H1 (cell line): Measurements from ENCODE around the gene RSPO3. TPM values are rescaled to one million over a fixed set of nuclear protein-coding genes. Genes with fewer than 3 reads are reported as not detected.

Experiments
- CTCF ChIA-PET: fragments of 300-600 bp; sonication (Branson Sonifier 250); formaldehyde crosslinking; loops from one replicate; lab custom pipeline; 2021; ENCODE audit not compliant: partially characterized antibody; lab: Charles Lee
- POLR2A ChIA-PET: fragments of 300-600 bp; sonication (Branson Sonifier 250); formaldehyde crosslinking; loops from one replicate; lab custom pipeline; 2021; ENCODE audit warnings: inconsistent platforms; ENCODE audit not compliant: partially characterized antibody; lab: Charles Lee
- DNase-seq, 2 experiments: peaks; one replicate each; pipeline versions ENCODE4 v3.0.0 to v3.0.0-alpha.2; 2010 to 2022; ENCODE audit warnings: low spot score in 2 of 2, low read depth in 1 of 2, mixed read lengths in 1 of 2
- FAIRE-seq: peaks from 2 replicates; lab custom pipeline; 2011; peaks lifted over from hg19 to GRCh38; lab: Jason Lieb, UNC
- H2AFZ ChIP-seq: 2 replicates; pipeline ENCODE4 v1.8.1; 2012; ENCODE audit warnings: low read length, inconsistent platforms
- H2AK5ac ChIP-seq: 2 replicates; pipeline ENCODE4 v1.6.1; 2013; ENCODE audit warnings: low read depth, low read length
- H2BK120ac ChIP-seq: replicated peaks from 2 replicates; pipeline ENCODE3; 2013; ENCODE audit warnings: low read depth, low read length, inconsistent platforms
- H2BK12ac ChIP-seq: 2 replicates; pipeline ENCODE4 v1.6.1; 2013; ENCODE audit warnings: low read depth, low read length
- H2BK15ac ChIP-seq: 2 replicates; pipeline ENCODE4 v1.6.1; 2013; ENCODE audit warnings: low read length
- H2BK20ac ChIP-seq: 2 replicates; pipeline ENCODE4 v1.6.1; 2013; ENCODE audit warnings: low read length
- H2BK5ac ChIP-seq: 2 replicates; pipeline ENCODE4 v1.6.1; 2013; ENCODE audit warnings: low read depth, low read length
- H3K14ac ChIP-seq: 2 replicates; pipeline ENCODE4 v1.6.1; 2013; ENCODE audit warnings: inconsistent platforms; ENCODE audit not compliant: insufficient read length
- H3K18ac ChIP-seq: 2 replicates; pipeline ENCODE4 v1.6.1; 2013; ENCODE audit warnings: low read length; ENCODE audit errors: extremely low read depth
- H3K23ac ChIP-seq: 2 replicates; pipeline ENCODE4 v1.6.1; 2013; ENCODE audit warnings: inconsistent platforms; ENCODE audit not compliant: insufficient read length
- H3K23me2 ChIP-seq: 2 replicates; pipeline ENCODE4 v1.6.1; 2013; ENCODE audit warnings: low read depth, low read length
- H3K27ac ChIP-seq: 2 replicates; pipeline ENCODE4 v1.6.1; 2011; ENCODE audit warnings: low read depth, low read length, inconsistent platforms
- H3K27me3 ChIP-seq, 4 experiments: replicated peaks in 1 of 4; 1 replicate in 1 of 4; 2 replicates in 3 of 4; pipeline versions ENCODE4 v1.6.1 to v1.8.1; 2011 to 2013; ENCODE audit warnings: low read length in 3 of 4, mild to moderate bottlenecking in 3 of 4, inconsistent platforms in 2 of 4, mixed read lengths in 2 of 4, moderate library complexity in 1 of 4; ENCODE audit not compliant: control insufficient read depth in 3 of 4, insufficient read depth in 3 of 4; ENCODE audit errors: extremely low read depth in 1 of 4
- H3K36me3 ChIP-seq, 4 experiments: 2 replicates each; pipeline versions ENCODE4 v1.6.1 to v1.8.1; 2011 to 2013; ENCODE audit warnings: mild to moderate bottlenecking in 4 of 4, low read length in 3 of 4, moderate library complexity in 2 of 4, control low read depth in 1 of 4, inconsistent platforms in 1 of 4; ENCODE audit not compliant: insufficient read depth in 4 of 4, control insufficient read depth in 2 of 4
- H3K4ac ChIP-seq: replicated peaks from 2 replicates; pipeline ENCODE3; 2013; ENCODE audit warnings: low read length, low read depth, mixed read lengths, inconsistent platforms; ENCODE audit not compliant: insufficient read length
- H3K4me1 ChIP-seq, 4 experiments: replicated peaks in 1 of 4; 1 replicate in 1 of 4; 2 replicates in 3 of 4; pipeline versions ENCODE4 v1.6.1 to v1.8.1; 2011 to 2013; ENCODE audit warnings: low read length in 3 of 4, inconsistent platforms in 2 of 4, mixed read lengths in 1 of 4; ENCODE audit not compliant: insufficient read depth in 4 of 4, control insufficient read depth in 3 of 4
- H3K4me2 ChIP-seq, 2 experiments: 2 replicates each; pipeline versions ENCODE4 v1.6.1 to v1.8.1; 2011 to 2013; ENCODE audit warnings: low read depth in 2 of 2, low read length in 2 of 2, control low read depth in 1 of 2, inconsistent platforms in 1 of 2, mild to moderate bottlenecking in 1 of 2; ENCODE audit not compliant: insufficient read depth in 1 of 2
- H3K4me3 ChIP-seq, 4 experiments: fragments of 200-600, 300-600 bp in 1 of 4; sonication (generic), shearing (Covaris generic), sonication (Bioruptor Twin) in 1 of 4; 2 replicates each; pipeline versions ENCODE4 v1.5.1 to v1.8.1; 2011 to 2016; ENCODE audit warnings: low read length in 4 of 4, low read depth in 3 of 4, control low read depth in 2 of 4, inconsistent platforms in 2 of 4, mild to moderate bottlenecking in 2 of 4, mixed read lengths in 1 of 4, moderate library complexity in 1 of 4; ENCODE audit not compliant: insufficient read depth in 2 of 4; ENCODE audit errors: extremely low read depth in 1 of 4
- H3K56ac ChIP-seq: replicated peaks from 2 replicates; pipeline ENCODE3; 2013; ENCODE audit warnings: low read depth, mild to moderate bottlenecking, mixed read lengths, low read length, inconsistent platforms; ENCODE audit not compliant: insufficient read length
- H3K79me1 ChIP-seq: 2 replicates; pipeline ENCODE4 v1.6.1; 2013; ENCODE audit warnings: low read depth, low read length, control low read depth
- H3K79me2 ChIP-seq, 2 experiments: 2 replicates each; pipeline versions ENCODE4 v1.6.1 to v1.8.1; 2012 to 2013; ENCODE audit warnings: low read length in 2 of 2, mild to moderate bottlenecking in 2 of 2, inconsistent platforms in 1 of 2; ENCODE audit not compliant: insufficient read depth in 2 of 2, control insufficient read depth in 1 of 2
- H3K9ac ChIP-seq, 4 experiments: replicated peaks in 1 of 4; 1 replicate in 1 of 4; 2 replicates in 3 of 4; pipeline versions ENCODE4 v1.6.1 to v1.8.1; 2011 to 2013; ENCODE audit warnings: low read depth in 3 of 4, low read length in 3 of 4, control low read depth in 2 of 4, mild to moderate bottlenecking in 2 of 4, moderate library complexity in 2 of 4, inconsistent platforms in 1 of 4; ENCODE audit errors: extremely low read depth in 1 of 4
- H3K9me3 ChIP-seq, 2 experiments: 2 replicates each; pipeline versions ENCODE4 v1.6.1 to v1.8.1; 2012 to 2013; ENCODE audit warnings: mild to moderate bottlenecking in 2 of 2, moderate library complexity in 2 of 2, control low read depth in 1 of 2, inconsistent platforms in 1 of 2, low read depth in 1 of 2, low read length in 1 of 2, mixed read lengths in 1 of 2; ENCODE audit not compliant: insufficient read depth in 2 of 2
- H4K20me1 ChIP-seq, 2 experiments: replicated peaks in 1 of 2; 2 replicates each; pipeline versions ENCODE3 to v1.8.1; 2011 to 2013; ENCODE audit warnings: inconsistent platforms in 2 of 2, low read length in 2 of 2, mild to moderate bottlenecking in 1 of 2; ENCODE audit not compliant: insufficient read depth in 2 of 2, control insufficient read depth in 1 of 2
- H4K5ac ChIP-seq: 2 replicates; pipeline ENCODE4 v1.6.1; 2013; ENCODE audit warnings: low read length, low read depth, mixed read lengths, inconsistent platforms; ENCODE audit not compliant: insufficient read length
- H4K8ac ChIP-seq: 2 replicates; pipeline ENCODE4 v1.8.0; 2013; ENCODE audit warnings: mild to moderate bottlenecking, moderate library complexity, low read length, inconsistent platforms; ENCODE audit not compliant: insufficient read depth; ENCODE audit errors: extremely low read depth
- H4K91ac ChIP-seq: replicated peaks from 2 replicates; pipeline ENCODE3; 2013; ENCODE audit warnings: low read length, mixed read lengths, inconsistent platforms; ENCODE audit not compliant: insufficient read length
- ASH2L ChIP-seq: fragments of 200-600, 300-600 bp; sonication (generic); IDR thresholded peaks from one replicate; pipeline ENCODE4 v1.7.1; 2017; ENCODE audit warnings: low read length
- CTBP2 ChIP-seq: IDR thresholded peaks from 2 replicates; pipeline ENCODE4 v1.7.0; 2011; ENCODE audit warnings: borderline replicate concordance, mild to moderate bottlenecking, moderate library complexity, mixed read lengths, low read length; ENCODE audit not compliant: insufficient read depth, insufficient read length
- EGR1 ChIP-seq: IDR thresholded peaks from 2 replicates; pipeline ENCODE4 v1.6.1; 2011; ENCODE audit warnings: low read depth, low read length, borderline replicate concordance
- HDAC2 ChIP-seq, 2 experiments: fragments of 300-600 bp in 1 of 2; sonication (generic) in 1 of 2; IDR thresholded peaks; 2 replicates each; pipeline ENCODE4 v1.6.1; 2011 to 2012; ENCODE audit warnings: low read depth in 2 of 2, low read length in 2 of 2, mild to moderate bottlenecking in 2 of 2, moderate library complexity in 2 of 2, borderline replicate concordance in 1 of 2, inconsistent platforms in 1 of 2
- HDAC6 ChIP-seq: IDR thresholded peaks from one replicate; pipeline ENCODE4 v1.7.1; 2012; ENCODE audit warnings: low read depth, mild to moderate bottlenecking, inconsistent platforms, low read length, moderate library complexity
- KDM4A ChIP-seq: IDR thresholded peaks from one replicate; pipeline ENCODE4 v1.7.1; 2012; ENCODE audit warnings: low read depth, mild to moderate bottlenecking, moderate library complexity, low read length, inconsistent platforms; ENCODE audit not compliant: severe bottlenecking
- MAX ChIP-seq: IDR thresholded peaks from 2 replicates; pipeline ENCODE4 v1.6.1; 2012; ENCODE audit warnings: inconsistent platforms
- POLR2A ChIP-seq, 2 experiments: IDR thresholded peaks; 1 replicate in 1 of 2; 2 replicates in 1 of 2; pipeline ENCODE4 v1.6.1; 2011; ENCODE audit warnings: low read depth in 2 of 2, low read length in 2 of 2, mild to moderate bottlenecking in 2 of 2; ENCODE audit errors: control extremely low read depth in 1 of 2
- POLR2AphosphoS5 ChIP-seq: IDR thresholded peaks from 2 replicates; pipeline ENCODE4 v1.6.1; 2011; ENCODE audit warnings: low read depth, low read length
- RBBP5 ChIP-seq: IDR thresholded peaks from 2 replicates; pipeline ENCODE4 v1.7.1; 2012; ENCODE audit warnings: low read depth, mild to moderate bottlenecking, inconsistent platforms, low read length, moderate library complexity, borderline replicate concordance
- SIX5 ChIP-seq: IDR thresholded peaks from 2 replicates; pipeline ENCODE4 v1.6.1; 2011; ENCODE audit warnings: mild to moderate bottlenecking, low read depth, low read length
- SRF ChIP-seq: IDR thresholded peaks from 2 replicates; pipeline ENCODE4 v1.6.1; 2011; ENCODE audit warnings: mild to moderate bottlenecking, low read depth, low read length, moderate library complexity
- TAF1 ChIP-seq: IDR thresholded peaks from 2 replicates; pipeline ENCODE4 v1.6.1; 2011; ENCODE audit warnings: mild to moderate bottlenecking, low read depth, low read length
- TBP ChIP-seq: IDR thresholded peaks from 2 replicates; pipeline ENCODE4 v1.6.1; 2011; ENCODE audit warnings: low read depth, low read length, improper control_type of control experiment
- ZNF274 ChIP-seq: IDR thresholded peaks from 2 replicates; pipeline ENCODE4 v1.7.0; 2012; ENCODE audit warnings: low read length, borderline replicate concordance; ENCODE audit errors: extremely low read depth
- WGBS, 2 experiments: shearing (Covaris generic) in 1 of 2; methylation state at CpG; one replicate each; pipeline versions ENCODE4 v1.1.6 to v1.1.7; 2013 to 2015; ENCODE audit warnings: low lambda C conversion rate in 2 of 2, mixed read lengths in 2 of 2, inconsistent platforms in 1 of 2, low coverage in 1 of 2, missing lambda C conversion rate in 1 of 2; ENCODE audit not compliant: insufficient replicate concordance in 2 of 2, insufficient coverage in 1 of 2, insufficient read length in 1 of 2; ENCODE audit errors: extremely low coverage in 1 of 2, missing lambda C conversion rate in 1 of 2; 5-methylcytosine and 5-hydroxymethylcytosine counted together
- polyA plus RNA-seq, 7 experiments: library from polyadenylated mRNA; depleted of rRNA in 3 of 7; stranded (reverse) in 5 of 7; unstranded in 2 of 7; fragments of >200 nt in 5 of 7; fragments of 200-250 nt in 2 of 7; gene quantifications; 1 replicate in 5 of 7; 2 replicates in 1 of 7; 4 replicates in 1 of 7; pipeline versions ENCODE4 v1.2.1 to v1.2.3, GENCODE V29; 2011 to 2013; ENCODE audit warnings: missing spikeins in 2 of 7, mixed read lengths in 2 of 7
- total RNA-seq: library from RNA; stranded (reverse); fragmentation: NEBNext Ultra II Directional; extraction: Animal tissue kit (Norgen Biotek cat#: 25700); gene quantifications from 2 replicates; pipeline ENCODE4 v1.2.1, GENCODE V29; 2021

Gene RSPO3
- total and polyA plus RNA-seq, 2 of the 8 experiments (the other 6 are each of a cell fraction or from before 2014, with no cell fraction given), result not detected

GRCh38 chr6:127219869-127220268 is 101.4 kb downstream of the RSPO3 start:
- Histone ChIP-seq H3K4me3 (no peak overlapping the region), H3K79me1 (no peaks in the 10 kb centered on the region), H4K8ac (no peak overlapping the region), H3K4me2 (no peak overlapping the region), H2BK15ac (no peak overlapping the region), H3K23me2 (no peaks in the 10 kb centered on the region), H3K14ac (no peak overlapping the region), H4K20me1 (no peaks in the 10 kb centered on the region), H3K36me3 (no peaks in the 10 kb centered on the region), H3K79me2 (no peaks in the 10 kb centered on the region), H4K91ac (no peak overlapping the region), H2BK120ac (no peak overlapping the region), H2BK20ac (no peak overlapping the region), H3K23ac (no peak overlapping the region), H3K9ac (no peak overlapping the region), H3K4ac (no peak overlapping the region), H3K9me3 (no peaks in the 10 kb centered on the region), H2BK5ac (no peak overlapping the region), H3K18ac (no peak overlapping the region), H3K56ac (no peak overlapping the region), H2AK5ac (no peak overlapping the region), H2AFZ (no peak overlapping the region), H3K27me3 (no peaks in the 10 kb centered on the region), H4K5ac (no peak overlapping the region), H2BK12ac (no peak overlapping the region), H3K27ac (no peak overlapping the region), H3K4me1 (no peaks in the 10 kb centered on the region)
- DNase-seq (no peak), FAIRE-seq (no peak)
- 100% methylated on average over 1 of the region's 1 CpG; no CpG with 5 or more reads in 1 of the 2 experiments for WGBS, 2 experiments
- no peak for TF ChIP-seq KDM4A
- TF ChIP-seq EGR1, result no peak
- TF ChIP-seq RBBP5, result no peak
- TF ChIP-seq HDAC6, result no peak
- no peak for TF ChIP-seq ASH2L
- no peak for TF ChIP-seq ZNF274
- no peak for TF ChIP-seq SRF
- TF ChIP-seq MAX, result no peak
- no peak for TF ChIP-seq POLR2AphosphoS5
- TF ChIP-seq POLR2A (IDR thresholded peaks at IDR 0.05; ENCODE audit: control extremely low read depth in 1 of 2, low read depth in 2 of 2, low read length in 2 of 2), result no peak
- TF ChIP-seq TAF1, result no peak
- TF ChIP-seq SIX5, result no peak
- no peak for TF ChIP-seq TBP
- no peak for TF ChIP-seq CTBP2
- no peak for TF ChIP-seq HDAC2 (IDR thresholded peaks at IDR 0.05; ENCODE audit: borderline replicate concordance in 1 of 2, low read depth in 2 of 2, low read length in 2 of 2)
- ChIA-PET POLR2A (no interaction called here), CTCF (interaction anchor here (1.0 to 2.5 kb wide), 2 partner anchors 12 to 33 kb away, joined by 3 to 8 read pairs; no protein-coding TSS in a partner anchor)
